Activated T-helper 17 cell treated with anti-CD3 and anti-CD28 coated beads, Interleukin-2, amount 50 U/mL, for 72 hours (primary cell): ENCODE measurements around the gene DRC1. TPM values are rescaled to one million over a fixed set of nuclear protein-coding genes. Genes with fewer than 3 reads are reported as not detected.
A peak's percentile ranks its signal among the peaks of the same experiment; 100 is the strongest.
"Not testable (repeated sequence)": the region's sequence is repeated elsewhere in the genome, so short reads cannot be mapped to it uniquely, and the experiment has no call there.

Source experiments
- ATAC-seq: fragments of 150-1000 bp; cut with Tn5 transposase; replicated peaks from 2 replicates; pipeline ENCODE4 v1.10.0; 2021; ENCODE audit warnings: mild to moderate bottlenecking, moderate library complexity
- H3K27ac Mint-ChIP-seq: one replicate; pipeline ENCODE4 v1.8.0; 2022; ENCODE audit warnings: mixed read lengths
- H3K27me3 Mint-ChIP-seq: one replicate; pipeline ENCODE4 v1.8.0; 2022; ENCODE audit warnings: mixed read lengths
- H3K36me3 Mint-ChIP-seq: one replicate; pipeline ENCODE4 v1.8.0; 2022; ENCODE audit warnings: low read depth, mild to moderate bottlenecking, mixed read lengths
- H3K4me1 Mint-ChIP-seq: one replicate; pipeline ENCODE4 v1.8.0; 2022; ENCODE audit warnings: mixed read lengths
- H3K4me3 Mint-ChIP-seq: one replicate; pipeline ENCODE4 v1.8.0; 2022; ENCODE audit warnings: mild to moderate bottlenecking, mixed read lengths
- H3K9me3 Mint-ChIP-seq: one replicate; pipeline ENCODE4 v1.8.0; 2022; ENCODE audit warnings: mixed read lengths
- total RNA-seq, 2 donors: library from RNA; stranded (reverse); gene quantifications; one replicate each; pipeline ENCODE4 v1.2.3, GENCODE V29; 2022

DRC1 gene
- total RNA-seq, result not detected

DNA sequence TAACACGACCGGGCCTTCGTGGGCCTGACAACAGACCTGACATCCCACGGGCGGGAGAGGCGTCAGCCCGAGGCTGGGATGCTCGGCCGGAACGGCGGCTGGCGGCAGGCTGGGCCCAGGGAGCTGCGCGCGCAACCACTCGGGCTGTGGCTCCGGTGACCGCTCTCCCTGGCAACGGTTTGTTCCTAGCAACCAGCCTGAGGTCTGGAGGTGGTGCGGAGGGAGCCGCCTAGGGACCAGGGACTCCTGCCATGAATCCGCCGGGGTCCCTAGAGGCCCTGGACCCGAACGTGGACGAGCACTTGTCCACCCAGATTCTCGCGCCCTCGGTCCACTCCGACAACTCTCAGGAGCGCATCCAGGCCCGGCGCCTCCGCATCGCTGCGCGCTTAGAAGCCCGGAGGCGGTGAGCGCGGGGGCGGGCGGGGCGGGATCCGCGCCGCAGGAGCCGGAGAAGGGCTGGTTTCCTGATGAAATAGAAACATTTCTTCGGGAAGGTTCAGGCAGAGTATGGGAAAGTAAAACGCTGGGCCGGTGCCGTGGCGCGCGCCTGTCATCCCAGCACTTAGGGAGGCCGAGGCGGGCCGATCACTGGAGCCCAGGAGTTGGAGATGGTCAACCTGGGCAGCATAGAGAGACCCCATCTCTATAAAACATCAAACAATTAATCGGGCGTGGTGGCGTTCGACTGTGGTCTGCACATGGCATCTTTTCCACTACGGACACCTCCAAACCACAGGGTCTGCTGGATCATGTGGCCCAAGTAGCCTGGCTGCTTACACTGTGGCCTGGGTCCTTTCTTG is at the start of gene DRC1:
Gene DRC1, plus strand, starts transcription at position 182 of the 803 bp plus-strand sequence. Its CDS starts 70 bp downstream, at position 252.
- Mint-ChIP-seq H3K9me3 (no peaks in the 10 kb centered on the region), H3K27ac (no peak within 1 kb of the TSS), H3K4me3 (no peak within 1 kb of the TSS), H3K27me3 (peaks cover 3% of the 10 kb centered on the region), H3K4me1 (peaks cover 2% of the 10 kb centered on the region), H3K36me3 (peaks cover 2% of the 10 kb centered on the region)
- ATAC-seq, result no peak

DNA sequence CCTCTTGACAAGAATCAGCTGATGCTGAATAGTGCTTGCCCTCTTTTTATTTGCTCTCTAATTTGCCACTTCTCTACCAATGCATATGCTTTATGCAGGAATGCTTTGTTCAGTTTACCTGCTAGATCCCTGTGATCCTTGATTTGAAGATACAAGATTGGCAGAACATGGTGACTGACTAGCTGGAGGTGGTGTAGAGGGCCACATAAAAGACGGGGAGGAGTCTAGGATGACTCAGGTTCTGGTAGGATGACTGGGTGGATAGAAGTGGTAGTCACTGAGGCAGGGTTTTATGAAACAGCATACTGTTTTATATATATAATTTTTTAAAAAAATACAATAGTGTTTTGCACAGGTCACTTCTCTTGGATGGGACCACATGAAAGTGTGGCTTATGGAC is 48.8 kb upstream of the DRC1 start:
- no peaks in the 10 kb centered on the region for H3K27me3 Mint-ChIP-seq
- H3K4me3 Mint-ChIP-seq, result no peak overlapping the region
- no peak overlapping the region for H3K27ac Mint-ChIP-seq
- peak; percentile 98 for ATAC-seq
- H3K36me3 Mint-ChIP-seq, result peaks cover 65% of the 10 kb centered on the region
- H3K9me3 Mint-ChIP-seq, result no peaks in the 10 kb centered on the region
- peaks cover 34% of the 10 kb centered on the region for H3K4me1 Mint-ChIP-seq

DNA sequence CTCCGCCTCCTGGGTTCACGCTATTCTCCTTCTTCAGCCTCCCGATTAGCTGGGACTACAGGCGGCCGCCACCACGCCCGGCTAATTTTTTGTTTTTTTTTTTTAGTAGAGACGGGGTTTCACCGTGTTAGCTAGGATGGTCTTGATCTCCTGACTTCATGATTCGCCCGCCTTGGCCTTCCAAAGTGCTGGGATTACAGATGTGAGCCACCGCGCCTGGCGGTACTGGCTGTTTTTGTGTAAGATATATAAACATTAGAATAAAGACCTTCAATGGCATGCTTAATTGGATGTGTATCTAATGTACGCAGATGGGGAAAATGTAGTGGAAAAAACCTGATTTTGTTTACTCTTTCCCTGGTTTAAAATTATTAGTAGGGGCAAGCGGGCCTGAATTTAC is 47.3 kb upstream of the DRC1 start:
- H3K27ac Mint-ChIP-seq, H3K4me3 Mint-ChIP-seq, H3K27me3 Mint-ChIP-seq, ATAC-seq, H3K9me3 Mint-ChIP-seq: not testable (repeated sequence)
- Mint-ChIP-seq H3K4me1 (peaks cover 36% of the 10 kb centered on the region), H3K36me3 (peaks cover 55% of the 10 kb centered on the region)

DNA sequence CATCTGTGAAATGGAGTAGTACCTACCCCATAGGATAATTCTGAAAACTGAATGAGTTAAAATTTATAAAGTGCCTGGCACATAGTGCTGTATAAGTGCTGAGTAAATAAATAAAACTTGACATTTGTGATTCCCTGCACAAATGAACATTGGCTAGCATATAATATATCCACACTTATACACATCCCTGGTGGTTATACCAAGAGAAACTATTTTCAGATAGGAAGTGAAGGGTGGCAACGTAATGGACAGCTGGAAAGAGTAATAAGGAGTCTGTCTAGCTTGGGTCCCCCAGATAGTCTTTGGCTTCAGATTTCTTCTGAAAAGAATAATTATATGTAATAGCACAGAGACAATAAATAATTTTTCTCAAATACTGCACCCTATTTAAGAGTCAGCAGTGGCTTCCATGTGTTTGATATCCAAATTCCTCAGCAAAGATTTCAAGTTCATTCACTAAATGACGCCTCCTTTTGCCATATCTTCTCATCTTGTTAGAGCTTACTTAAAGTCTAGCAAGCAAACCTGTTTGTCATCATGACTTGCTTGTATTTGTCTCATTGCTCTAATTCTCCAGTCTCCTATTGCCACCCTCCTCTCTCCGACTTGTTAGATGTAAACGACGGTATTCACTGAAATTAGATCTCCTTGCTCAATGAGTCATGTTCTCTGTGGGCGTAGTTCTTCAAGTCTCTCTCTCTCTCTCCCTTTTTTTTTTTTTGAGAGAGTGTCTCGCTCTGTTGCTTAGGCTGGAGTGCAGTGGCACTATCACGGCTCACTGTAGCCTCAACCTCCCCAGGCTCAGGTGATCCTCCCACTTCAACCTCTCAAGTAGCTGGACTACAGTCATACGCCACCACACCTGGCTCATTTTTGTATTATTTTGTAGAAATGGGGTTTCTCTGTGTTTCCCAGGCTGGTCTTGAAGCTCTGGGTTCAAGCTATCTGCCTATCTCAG is 46.4 kb upstream of the DRC1 start:
- H3K36me3 Mint-ChIP-seq, result peaks cover 55% of the 10 kb centered on the region
- H3K27ac Mint-ChIP-seq, result peak overlapping the region; percentile 6
- H3K4me3 Mint-ChIP-seq, result peak overlapping the region; percentile 26
- peak; percentile 66 for ATAC-seq
- peaks cover 44% of the 10 kb centered on the region for H3K4me1 Mint-ChIP-seq
- H3K9me3 Mint-ChIP-seq, result no peaks in the 10 kb centered on the region
- no peaks in the 10 kb centered on the region for H3K27me3 Mint-ChIP-seq

DNA sequence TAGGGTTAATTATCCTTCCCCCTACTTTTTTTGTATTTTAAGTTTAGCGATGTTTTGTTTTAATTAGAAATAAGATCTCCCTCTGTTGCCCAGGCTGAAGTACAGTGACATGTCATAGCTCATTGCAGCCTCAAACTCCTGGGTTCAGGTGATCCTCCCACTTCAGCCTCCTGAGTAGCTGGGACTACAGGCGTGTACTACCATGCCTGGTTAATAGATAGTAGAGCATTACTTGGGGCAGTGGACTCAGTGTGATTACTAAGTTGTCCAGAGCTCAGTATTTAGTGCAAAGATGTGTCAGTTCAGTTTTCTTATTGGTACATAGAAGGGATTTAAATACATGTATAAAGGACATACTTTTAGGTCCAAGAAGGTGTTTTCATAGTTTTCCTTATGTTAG is 45.6 kb upstream of the DRC1 start:
- H3K4me3 Mint-ChIP-seq, result peak overlapping the region; percentile 26
- H3K9me3 Mint-ChIP-seq, result no peaks in the 10 kb centered on the region
- no peak overlapping the region for H3K27ac Mint-ChIP-seq
- peaks cover 50% of the 10 kb centered on the region for H3K36me3 Mint-ChIP-seq
- peaks cover 48% of the 10 kb centered on the region for H3K4me1 Mint-ChIP-seq
- H3K27me3 Mint-ChIP-seq, result no peaks in the 10 kb centered on the region
- ATAC-seq, result no peak

DNA sequence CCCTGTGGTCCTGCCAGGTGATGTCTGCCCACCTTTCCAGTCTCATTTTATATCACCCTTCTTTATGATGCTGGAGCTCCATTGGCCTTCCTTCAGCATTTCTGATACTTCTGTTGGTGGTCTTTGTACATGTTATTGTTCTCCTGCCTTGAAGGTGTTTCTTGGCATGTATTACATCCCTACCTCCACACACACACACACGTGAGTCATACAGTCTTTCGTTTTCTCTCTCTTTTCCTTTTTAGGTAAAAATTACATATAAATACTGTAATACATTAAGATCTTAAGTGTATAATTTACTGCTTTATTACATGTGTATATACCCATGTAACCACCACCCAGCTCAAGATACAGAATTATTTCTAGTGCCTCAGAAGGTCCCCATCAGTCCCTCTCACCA is 44.9 kb upstream of the DRC1 start:
- H3K27ac Mint-ChIP-seq, result peak overlapping the region; percentile 76
- no peaks in the 10 kb centered on the region for H3K27me3 Mint-ChIP-seq
- H3K36me3 Mint-ChIP-seq, result peaks cover 47% of the 10 kb centered on the region
- peak overlapping the region; percentile 26 for H3K4me3 Mint-ChIP-seq
- H3K4me1 Mint-ChIP-seq, result peaks cover 43% of the 10 kb centered on the region
- ATAC-seq, result peak; percentile 28
- no peaks in the 10 kb centered on the region for H3K9me3 Mint-ChIP-seq

DNA sequence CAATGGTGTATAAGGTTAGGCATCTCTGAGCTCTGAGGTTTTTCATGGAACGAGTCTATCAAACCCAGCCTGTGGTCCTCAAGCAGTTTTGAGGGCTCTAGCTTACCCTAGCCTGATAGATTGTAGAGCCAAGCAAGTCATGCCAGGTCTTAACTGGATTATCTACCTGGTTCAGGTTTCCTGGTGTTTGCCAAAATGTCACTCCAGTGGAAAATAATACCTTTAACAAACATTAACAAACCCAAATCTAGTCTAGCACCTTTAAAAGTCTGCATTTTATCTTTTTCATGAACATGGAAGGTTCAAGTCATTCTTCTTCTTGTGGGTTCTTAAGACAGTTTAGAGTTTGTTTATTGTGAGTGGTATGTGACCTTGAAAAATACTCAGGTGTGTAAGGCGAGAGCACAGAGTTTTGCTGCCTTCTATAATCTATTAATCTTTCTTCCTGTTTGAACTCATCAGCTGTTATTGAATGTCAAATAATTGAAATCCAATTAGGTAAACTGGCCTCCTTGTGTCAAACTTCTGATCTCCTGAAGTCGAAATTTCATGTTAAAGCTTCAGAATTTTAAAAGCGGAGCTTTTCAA is 41.7 kb upstream of the DRC1 start:
- H3K9me3 Mint-ChIP-seq, result no peaks in the 10 kb centered on the region
- H3K27ac Mint-ChIP-seq, result no peak overlapping the region
- H3K4me3 Mint-ChIP-seq, result no peak overlapping the region
- no peaks in the 10 kb centered on the region for H3K27me3 Mint-ChIP-seq
- peaks cover 34% of the 10 kb centered on the region for H3K36me3 Mint-ChIP-seq
- no peak for ATAC-seq
- H3K4me1 Mint-ChIP-seq, result peaks cover 51% of the 10 kb centered on the region

DNA sequence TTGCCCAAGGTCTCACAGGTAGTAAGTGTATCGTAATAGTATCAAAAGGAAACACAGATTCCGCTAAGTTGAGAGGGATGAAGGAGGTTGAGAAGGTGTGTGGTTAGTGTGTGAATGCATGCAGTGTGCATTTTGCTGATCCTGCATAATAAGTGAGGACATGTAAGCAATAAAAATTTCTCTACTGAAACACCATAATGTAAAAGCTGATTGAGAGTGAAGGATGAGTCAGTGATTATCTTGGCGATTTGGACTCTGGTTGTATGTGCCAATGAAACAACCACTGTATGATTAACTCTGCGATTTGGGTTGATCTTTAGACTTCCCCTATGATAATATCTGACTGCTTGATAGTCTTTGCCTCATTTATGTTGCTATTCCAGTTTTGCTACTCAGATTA is 38.4 kb upstream of the DRC1 start:
- Mint-ChIP-seq H3K27ac (no peak overlapping the region), H3K27me3 (no peaks in the 10 kb centered on the region), H3K9me3 (no peaks in the 10 kb centered on the region), H3K4me3 (no peak overlapping the region), H3K36me3 (peaks cover 49% of the 10 kb centered on the region), H3K4me1 (peaks cover 27% of the 10 kb centered on the region)
- ATAC-seq, result peak; percentile 91

DNA sequence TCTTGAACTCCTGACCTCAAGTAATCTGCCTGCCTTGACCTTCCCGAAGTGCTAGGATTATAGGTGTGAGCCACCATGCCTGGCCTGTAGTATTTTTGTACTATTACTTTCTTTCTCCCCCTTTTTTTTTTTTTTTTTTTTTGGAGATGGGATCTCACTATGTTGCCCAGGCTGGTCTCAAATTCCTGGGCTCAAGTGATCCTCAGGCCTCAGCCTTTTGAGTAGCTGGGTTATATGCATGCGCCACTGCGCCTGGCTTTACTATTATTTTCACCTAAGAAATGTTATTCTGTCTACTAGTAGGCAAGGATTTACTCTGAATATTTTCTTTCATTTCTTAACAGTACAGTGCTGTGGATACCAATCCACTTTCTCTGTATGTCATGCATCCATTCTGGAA is 37.8 kb upstream of the DRC1 start:
- ATAC-seq, result no peak
- Mint-ChIP-seq H3K9me3 (no peaks in the 10 kb centered on the region), H3K36me3 (peaks cover 56% of the 10 kb centered on the region), H3K4me3 (no peak overlapping the region), H3K4me1 (peaks cover 25% of the 10 kb centered on the region), H3K27me3 (no peaks in the 10 kb centered on the region), H3K27ac (peak overlapping the region; percentile 52)

DNA sequence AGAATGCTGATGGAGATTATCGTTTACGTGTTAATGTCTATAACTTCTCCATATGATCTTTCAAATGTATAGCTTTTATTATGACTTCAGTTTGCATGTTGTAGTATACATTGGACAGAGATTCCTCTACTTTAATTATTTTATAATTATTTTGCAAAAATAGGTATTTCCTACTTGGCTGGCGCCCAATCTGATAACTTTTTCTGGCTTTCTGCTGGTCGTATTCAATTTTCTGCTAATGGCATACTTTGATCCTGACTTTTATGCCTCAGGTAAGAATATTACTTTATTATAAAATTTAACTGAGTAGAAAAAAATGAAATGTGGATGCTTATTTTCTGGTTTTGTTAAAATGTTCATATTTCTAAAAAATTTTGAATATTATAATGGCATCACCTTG is 37.1 kb upstream of the DRC1 start:
- no peak overlapping the region for H3K4me3 Mint-ChIP-seq
- peaks cover 18% of the 10 kb centered on the region for H3K4me1 Mint-ChIP-seq
- no peaks in the 10 kb centered on the region for H3K9me3 Mint-ChIP-seq
- H3K27me3 Mint-ChIP-seq, result no peaks in the 10 kb centered on the region
- no peak for ATAC-seq
- peaks cover 58% of the 10 kb centered on the region for H3K36me3 Mint-ChIP-seq
- no peak overlapping the region for H3K27ac Mint-ChIP-seq

DNA sequence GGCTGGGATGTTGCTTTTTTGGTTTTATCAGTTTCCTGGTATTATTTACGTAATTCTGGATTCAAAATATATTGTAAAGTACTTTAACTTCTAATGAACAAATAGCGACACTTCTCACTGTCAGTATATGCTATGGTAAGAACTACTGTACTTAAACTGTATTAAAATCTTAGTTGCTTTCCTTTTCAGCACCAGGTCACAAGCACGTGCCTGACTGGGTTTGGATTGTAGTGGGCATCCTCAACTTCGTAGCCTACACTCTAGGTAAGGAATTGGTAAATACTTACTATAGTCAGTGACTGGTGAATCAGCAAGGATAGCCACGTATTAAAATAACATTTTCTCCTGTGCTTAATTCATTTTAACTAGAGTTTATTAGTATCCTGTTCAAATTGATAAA is 34.8 kb upstream of the DRC1 start:
- no peak overlapping the region for H3K4me3 Mint-ChIP-seq
- peaks cover 8% of the 10 kb centered on the region for H3K4me1 Mint-ChIP-seq
- peaks cover 59% of the 10 kb centered on the region for H3K36me3 Mint-ChIP-seq
- no peak for ATAC-seq
- H3K9me3 Mint-ChIP-seq, result no peaks in the 10 kb centered on the region
- H3K27me3 Mint-ChIP-seq, result no peaks in the 10 kb centered on the region
- no peak overlapping the region for H3K27ac Mint-ChIP-seq

DNA sequence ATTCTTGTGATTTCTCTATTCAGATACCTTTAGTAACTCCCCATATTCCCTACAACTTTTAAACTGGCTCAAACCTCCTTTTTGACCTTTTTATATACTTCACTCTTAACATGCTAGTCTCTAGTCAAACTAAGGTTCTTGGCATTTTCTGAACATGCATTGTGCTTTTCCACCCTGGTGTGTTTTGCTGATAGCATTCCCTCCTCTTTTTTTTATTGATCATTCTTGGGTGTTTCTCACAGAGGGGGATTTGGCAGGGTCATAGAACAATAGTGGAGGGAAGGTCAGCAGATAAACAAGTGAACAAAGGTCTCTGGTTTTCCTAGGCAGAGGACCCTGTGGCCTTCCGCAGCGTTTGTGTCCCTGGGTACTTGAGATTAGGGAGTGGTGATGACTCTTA is 32.1 kb upstream of the DRC1 start:
- not testable (repeated sequence) for H3K4me1 Mint-ChIP-seq, H3K4me3 Mint-ChIP-seq, H3K27me3 Mint-ChIP-seq, H3K9me3 Mint-ChIP-seq, H3K27ac Mint-ChIP-seq, ATAC-seq
- H3K36me3 Mint-ChIP-seq, result peaks cover 84% of the 10 kb centered on the region

DNA sequence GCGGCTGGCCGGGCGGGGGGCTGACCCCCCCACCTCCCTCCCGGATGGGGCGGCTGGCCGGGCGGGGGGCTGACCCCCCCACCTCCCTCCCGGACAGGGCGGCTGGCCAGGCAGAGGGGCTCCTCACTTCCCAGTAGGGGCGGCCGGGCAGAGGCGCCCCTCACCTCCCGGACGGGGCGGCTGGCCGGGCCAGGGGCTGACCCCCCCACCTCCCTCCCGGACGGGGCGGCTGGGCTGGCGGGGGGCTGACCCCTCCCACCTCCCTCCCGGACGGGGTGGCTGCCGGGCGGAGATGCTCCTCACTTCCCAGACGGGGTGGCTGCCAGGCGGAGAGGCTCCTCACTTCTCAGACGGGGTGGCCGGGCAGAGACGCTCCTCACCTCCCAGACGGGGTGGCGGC is 30.8 kb upstream of the DRC1 start:
- not testable (repeated sequence) for H3K9me3 Mint-ChIP-seq, H3K4me3 Mint-ChIP-seq, ATAC-seq, H3K4me1 Mint-ChIP-seq, H3K27ac Mint-ChIP-seq, H3K27me3 Mint-ChIP-seq
- peaks cover 85% of the 10 kb centered on the region for H3K36me3 Mint-ChIP-seq

DNA sequence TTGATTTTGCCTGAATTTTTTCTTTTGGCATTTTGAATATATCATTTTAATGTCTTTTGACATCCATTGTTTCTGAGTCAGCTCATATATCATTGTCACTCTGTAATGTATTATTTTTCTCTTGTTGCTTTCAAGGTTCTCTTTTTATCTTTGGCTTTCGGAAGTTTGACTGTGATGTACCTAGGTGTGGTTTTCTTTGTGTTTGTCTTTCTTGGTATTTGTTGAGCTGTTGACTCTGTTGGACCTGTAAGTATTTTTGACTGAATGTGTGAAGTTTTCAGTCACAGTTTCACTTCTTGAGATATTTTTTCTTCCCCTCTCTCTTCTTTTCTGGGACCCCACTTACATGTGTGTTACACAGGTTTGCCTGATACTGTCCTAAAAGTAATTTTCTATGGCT is 24.9 kb upstream of the DRC1 start:
- Mint-ChIP-seq H3K27me3 (no peaks in the 10 kb centered on the region), H3K4me3 (no peak overlapping the region), H3K36me3 (peaks cover 96% of the 10 kb centered on the region), H3K9me3 (no peaks in the 10 kb centered on the region), H3K27ac (no peak overlapping the region), H3K4me1 (no peaks in the 10 kb centered on the region)
- ATAC-seq, result no peak
